Measurements from ENCODE around the gene NFU1. TPM values are rescaled to one million over a fixed set of nuclear protein-coding genes. Genes with fewer than 3 reads are reported as not detected.

NFU1 gene
- total and polyA plus RNA-seq, 2 of the 4 experiments (the other 2 are of a cell fraction): 24.0 to 32.4 TPM

DNA sequence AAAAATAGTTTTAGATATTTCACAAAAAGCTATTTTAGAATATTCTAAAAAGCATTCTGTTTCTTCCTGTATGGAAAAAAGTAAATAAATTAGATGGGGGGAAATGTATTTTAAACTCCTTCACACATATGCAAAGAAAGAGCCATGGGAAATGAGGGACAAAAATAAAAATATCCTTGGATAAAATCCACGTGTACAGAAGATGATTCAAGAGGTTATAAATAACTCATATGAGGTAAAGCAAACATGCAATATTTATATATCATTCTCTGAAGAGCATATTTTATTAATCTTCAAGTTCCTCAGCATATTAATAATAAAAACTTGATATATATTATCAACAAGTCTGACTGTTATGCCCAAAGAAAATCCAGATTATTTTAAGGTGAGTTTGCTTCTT is 41.4 kb downstream of the NFU1 start:
- no peak overlapping the region for H3K9ac ChIP-seq (ENCODE audit: low read depth, low read length)
- POLR2A ChIA-PET (ENCODE audit: unreplicated experiment): no interaction called here
- H3K9me3 ChIP-seq (ENCODE audit: control insufficient read depth, insufficient read depth, low read length): no peaks in the 10 kb centered on the region
- no peak overlapping the region for H3K4me2 ChIP-seq (ENCODE audit: low read depth, low read length)
- no peak overlapping the region for H4K91ac ChIP-seq (ENCODE audit: insufficient read depth, low read depth, low read length)
- CTCF ChIA-PET: interaction anchor here (0.6 kb wide), 1 partner anchor 15 kb away, joined by 7 read pairs; no protein-coding TSS in a partner anchor
- DNase-seq (peak; percentile 7), ATAC-seq (ENCODE audit: low read depth) (no peak)
- H3K27me3 ChIP-seq (ENCODE audit: control insufficient read depth, insufficient read depth, low read length): no peaks in the 10 kb centered on the region
- H3K27ac ChIP-seq (ENCODE audit: insufficient read depth, low read length): no peak overlapping the region
- H2BK120ac ChIP-seq (ENCODE audit: low read depth, low read length): no peak overlapping the region
- H3K9me1 ChIP-seq (ENCODE audit: insufficient read depth, low read length): no peaks in the 10 kb centered on the region
- H2BK5ac ChIP-seq (ENCODE audit: low read depth, low read length, poor library complexity, severe bottlenecking): no peak overlapping the region
- H2AK9ac ChIP-seq (replicated peaks; ENCODE audit: low read depth, low read length, poor library complexity): no peak overlapping the region
- H3K56ac ChIP-seq (ENCODE audit: extremely low read depth, insufficient read depth, low read length): no peak overlapping the region
- no peak overlapping the region for H3K4ac ChIP-seq (ENCODE audit: low read depth, low read length)
- H3K18ac ChIP-seq (ENCODE audit: low read depth, low read length): no peak overlapping the region
- no peak overlapping the region for H3K23ac ChIP-seq (ENCODE audit: low read depth, low read length)
- intact Hi-C loops (cut with micrococcal nuclease) (no loop called here), in situ Hi-C loops (cut with MboI; ENCODE audit: low sequenced_read_pairs) (no loop called here), dilution Hi-C loops (cut with HindIII; ENCODE audit: low sequenced_read_pairs, unreplicated experiment) (no loop called here)
- H2BK15ac ChIP-seq (ENCODE audit: low read depth, low read length): no peak overlapping the region
- H3K79me1 ChIP-seq (ENCODE audit: low read depth in 1 of 2, low read length in 2 of 2): 0 out of 4 replicates have a peak, but pooled peaks cover 0 to 5% of the 10 kb centered on the region in 2 experiments
- no CpG with 5 or more reads among the region's 1 CpG for WGBS, 2 experiments (ENCODE audit: extremely low coverage in 2 of 2, insufficient read length in 1 of 2)
- no TSS peak for BruUV-seq (replicated peaks)
- H3K14ac ChIP-seq (replicated peaks; ENCODE audit: low read depth, low read length): no peak overlapping the region
- no peak overlapping the region for H4K5ac ChIP-seq (ENCODE audit: low read depth, low read length)
- no peak overlapping the region for H2AK5ac ChIP-seq (ENCODE audit: low read depth, low read length)
- H3K4me1 ChIP-seq (ENCODE audit: control insufficient read depth, insufficient read depth, low read length): no peaks in the 10 kb centered on the region
- no peaks in the 10 kb centered on the region for H4K20me1 ChIP-seq (ENCODE audit: insufficient read depth, low read length)
- TF ChIP-seq RAD21 (IDR thresholded peaks at IDR 0.05; ENCODE audit: low read length): no peak
- TF ChIP-seq MAZ (IDR thresholded peaks at IDR 0.05; ENCODE audit: borderline replicate concordance, low read depth, low read length): no peak
- no peak for TF ChIP-seq POLR2A (IDR thresholded peaks at IDR 0.05; ENCODE audit: low read depth, low read length)
- no peak for TF ChIP-seq RFX5 (IDR thresholded peaks at IDR 0.05; ENCODE audit: low read depth, low read length)
- TF ChIP-seq CHD1 (IDR thresholded peaks at IDR 0.05; ENCODE audit: low read depth, low read length): no peak
- H3K36me3 ChIP-seq (ENCODE audit: control insufficient read depth, insufficient read depth, low read length): peaks cover 21% of the 10 kb centered on the region
- no peak overlapping the region for H2AFZ ChIP-seq (replicated peaks; ENCODE audit: low read length, poor library complexity)
- H4K8ac ChIP-seq (ENCODE audit: low read depth in 2 of 2, low read length in 2 of 2): no peak overlapping the region
- H3K4me3 ChIP-seq (ENCODE audit: insufficient read depth, low read depth, low read length): no peak overlapping the region
- no peak overlapping the region for H2BK20ac ChIP-seq (ENCODE audit: low read depth, low read length)
